ENCODE results near the gene PCBP3. TPM values are rescaled to one million over a fixed set of nuclear protein-coding genes. Genes with fewer than 3 reads are reported as not detected.
A peak's percentile ranks its signal among the peaks of the same experiment; 100 is the strongest.

Gene PCBP3
- total RNA-seq, 1 donor from 2014 or later = not detected

DNA sequence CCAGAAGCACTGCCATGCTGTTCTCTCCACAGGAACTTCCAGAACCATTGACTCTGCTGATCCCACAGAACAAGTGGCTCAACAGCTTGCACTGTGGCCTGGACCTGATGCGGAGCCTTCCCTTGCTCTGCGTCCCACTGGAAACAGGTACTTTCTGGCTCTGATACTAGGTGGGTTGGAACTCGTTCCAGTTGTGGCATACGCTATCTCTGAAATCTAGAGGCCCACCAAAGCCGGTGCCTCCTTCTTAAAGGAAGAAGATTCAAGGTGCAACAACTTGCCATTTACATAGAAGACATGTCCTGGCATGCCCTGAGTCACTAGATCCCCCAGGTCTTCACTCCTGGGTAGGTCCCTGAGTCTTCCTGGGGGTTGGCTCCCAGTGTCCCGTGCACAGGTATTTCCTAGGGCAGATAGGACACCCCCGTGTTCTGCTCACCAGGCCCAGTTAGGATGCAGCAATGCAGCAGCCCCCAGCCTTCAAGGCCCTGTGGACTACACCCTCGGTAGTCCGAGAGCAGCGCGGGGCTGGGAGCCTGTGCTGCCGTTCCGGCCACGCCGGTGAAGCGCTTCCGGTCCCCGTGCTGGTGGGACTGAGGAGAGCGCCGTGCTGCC is 10.8 kb upstream of the PCBP3 start:
- H3K4me3 Mint-ChIP-seq = no peak overlapping the region

GRCh38 chr21:45634511-45635183 is 8.9 kb upstream of the PCBP3 start:
- ChIA-PET CTCF (no interaction called here), POLR2A (no interaction called here)
- ATAC-seq (ENCODE audit: low read depth) (peak; percentile 59), DNase-seq (no peak)
- intact Hi-C loops (cut with micrococcal nuclease) = no loop called here
- TF ChIP-seq CTCF (IDR thresholded peaks at IDR 0.05) = no peak
- Mint-ChIP-seq H3K9me3 (no peaks in the 10 kb centered on the region), H3K27ac (no peak overlapping the region), H3K27me3 (no peaks in the 10 kb centered on the region), H3K4me3 (no peak overlapping the region), H3K4me1 (peaks cover 26% of the 10 kb centered on the region), H3K36me3 (ENCODE audit: low read depth) (no peaks in the 10 kb centered on the region)

More for the DNA sequence above, 10.8 kb upstream of the PCBP3 start:
- TF ChIP-seq CTCF (IDR thresholded peaks at IDR 0.05) = no peak
- Mint-ChIP-seq H3K27me3 (peaks cover 6% of the 10 kb centered on the region), H3K9me3 (no peaks in the 10 kb centered on the region), H3K36me3 (ENCODE audit: low read depth) (no peaks in the 10 kb centered on the region), H3K4me1 (peaks cover 15% of the 10 kb centered on the region), H3K27ac (no peak overlapping the region)
- ATAC-seq (ENCODE audit: low read depth) = no peak
- CTCF ChIA-PET = no interaction called here
- POLR2A ChIA-PET = no interaction called here
- DNase-seq = no peak
- intact Hi-C loops (cut with micrococcal nuclease) = no loop called here

DNA sequence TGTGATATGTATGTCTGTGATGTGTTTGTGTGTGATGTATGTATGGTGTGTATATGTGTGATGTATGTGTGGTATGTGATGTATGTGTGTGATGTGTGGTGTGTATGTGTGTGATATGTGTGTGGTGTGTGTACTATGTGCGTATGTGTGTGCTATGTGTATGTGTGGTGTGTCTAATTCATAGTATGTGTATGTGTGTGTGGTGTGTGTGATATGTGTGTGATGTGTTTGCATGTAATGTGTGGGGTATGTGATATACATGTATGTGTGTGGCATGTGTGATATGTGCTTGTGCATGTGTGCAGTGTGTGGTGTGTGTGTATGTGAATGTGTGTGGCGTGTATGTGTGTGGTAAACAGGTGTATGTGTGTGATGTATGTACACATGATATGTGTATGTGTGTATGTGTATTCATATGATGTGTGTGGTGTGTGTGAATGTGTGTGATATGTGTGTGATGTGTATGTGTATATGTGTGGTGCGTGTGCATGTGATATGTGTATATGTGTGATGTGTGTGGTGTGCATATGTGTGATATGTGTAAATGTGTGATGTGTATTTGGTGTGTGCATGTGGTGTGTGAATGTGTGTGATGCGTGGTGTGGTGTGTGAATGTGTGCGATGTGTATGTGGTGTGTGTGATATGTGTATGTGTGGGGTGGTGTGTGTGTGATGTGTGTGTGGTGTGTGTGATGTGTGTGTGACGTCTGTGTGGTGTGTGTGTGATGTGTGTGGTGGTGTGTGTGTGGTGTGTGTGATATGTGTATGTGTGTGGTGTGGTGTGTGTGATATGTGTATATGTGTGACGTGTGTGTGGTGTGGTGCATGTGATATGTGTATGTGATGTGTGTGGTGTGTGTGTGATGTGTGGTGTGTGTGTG is 8.0 kb upstream of the PCBP3 start:
- intact Hi-C loops (cut with micrococcal nuclease) = no loop called here
- no peak for ATAC-seq (ENCODE audit: low read depth)
- Mint-ChIP-seq H3K4me3 (no peak overlapping the region), H3K27ac (no peak overlapping the region), H3K27me3 (no peaks in the 10 kb centered on the region), H3K4me1 (peaks cover 31% of the 10 kb centered on the region), H3K9me3 (no peaks in the 10 kb centered on the region), H3K36me3 (ENCODE audit: low read depth) (no peaks in the 10 kb centered on the region)
- ChIA-PET CTCF (no interaction called here), POLR2A (no interaction called here)
- no peak for DNase-seq
- no peak for TF ChIP-seq CTCF (IDR thresholded peaks at IDR 0.05)

DNA sequence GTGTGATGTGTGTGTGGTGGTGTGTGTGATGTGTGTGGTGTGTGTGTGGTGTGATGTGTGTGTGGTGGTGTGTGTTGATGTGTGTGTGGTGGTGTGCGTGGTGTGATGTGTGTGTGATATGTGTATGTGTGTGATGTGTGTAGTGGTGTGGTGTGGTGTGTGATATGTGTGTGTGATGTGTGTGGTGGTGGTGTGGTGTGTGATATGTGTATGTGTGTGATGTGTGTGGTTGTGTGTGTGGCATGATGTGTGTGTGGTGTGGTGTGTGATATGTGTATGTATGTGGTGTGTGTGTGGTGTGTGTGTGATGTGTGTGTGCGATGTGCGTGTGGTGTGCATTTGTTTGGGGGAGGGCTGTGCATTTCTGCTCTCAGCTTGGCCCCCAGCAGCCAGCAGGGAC is 7.1 kb upstream of the PCBP3 start:
- no peak for TF ChIP-seq CTCF (IDR thresholded peaks at IDR 0.05)
- Mint-ChIP-seq H3K27ac (no peak overlapping the region), H3K36me3 (ENCODE audit: low read depth) (no peaks in the 10 kb centered on the region), H3K9me3 (no peaks in the 10 kb centered on the region), H3K27me3 (peaks cover under 1% of the 10 kb centered on the region), H3K4me1 (peaks cover 39% of the 10 kb centered on the region), H3K4me3 (no peak overlapping the region)
- POLR2A ChIA-PET = no interaction called here
- intact Hi-C loops (cut with micrococcal nuclease) = no loop called here
- DNase-seq (no peak), ATAC-seq (ENCODE audit: low read depth) (no peak)
- CTCF ChIA-PET = no interaction called here
